IPS-18c (cell line): Measurements from ENCODE around the gene KIAA1614.

Experiments used
- H3K4me3 ChIP-seq: 2 replicates; pipeline ENCODE4 v1.7.0; 2013; ENCODE audit warnings: low read depth, mild to moderate bottlenecking, low read length, moderate library complexity; ENCODE audit not compliant: insufficient read depth
- H3K9me3 ChIP-seq: one replicate; pipeline ENCODE4 v1.6.1; 2013; ENCODE audit warnings: mild to moderate bottlenecking, low read length, moderate library complexity; ENCODE audit not compliant: control insufficient read depth, insufficient read depth

Gene KIAA1614

DNA sequence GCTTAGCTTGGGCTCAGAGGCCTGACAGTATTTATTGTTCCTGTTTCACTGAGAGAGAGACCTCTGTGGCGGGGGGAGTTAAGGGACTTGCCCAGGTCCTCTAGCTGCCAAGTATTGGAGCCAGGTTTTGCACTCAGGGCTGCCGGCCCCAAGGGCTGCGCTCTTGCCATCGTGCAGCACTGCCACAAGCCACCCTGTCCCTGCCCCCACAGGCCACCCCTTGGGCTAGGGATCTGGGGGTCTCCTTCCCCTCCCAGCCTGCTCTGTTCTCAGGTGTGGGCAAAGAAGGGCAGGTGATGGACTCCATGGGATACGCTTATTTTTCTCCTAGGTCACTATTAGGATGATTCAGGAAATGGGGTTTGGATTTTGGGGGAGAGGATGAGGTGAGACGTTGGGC lies 8.7 kb downstream of the KIAA1614 start:
- Histone ChIP-seq H3K9me3 (no peaks in the 10 kb centered on the region), H3K4me3 (no peak overlapping the region)

DNA sequence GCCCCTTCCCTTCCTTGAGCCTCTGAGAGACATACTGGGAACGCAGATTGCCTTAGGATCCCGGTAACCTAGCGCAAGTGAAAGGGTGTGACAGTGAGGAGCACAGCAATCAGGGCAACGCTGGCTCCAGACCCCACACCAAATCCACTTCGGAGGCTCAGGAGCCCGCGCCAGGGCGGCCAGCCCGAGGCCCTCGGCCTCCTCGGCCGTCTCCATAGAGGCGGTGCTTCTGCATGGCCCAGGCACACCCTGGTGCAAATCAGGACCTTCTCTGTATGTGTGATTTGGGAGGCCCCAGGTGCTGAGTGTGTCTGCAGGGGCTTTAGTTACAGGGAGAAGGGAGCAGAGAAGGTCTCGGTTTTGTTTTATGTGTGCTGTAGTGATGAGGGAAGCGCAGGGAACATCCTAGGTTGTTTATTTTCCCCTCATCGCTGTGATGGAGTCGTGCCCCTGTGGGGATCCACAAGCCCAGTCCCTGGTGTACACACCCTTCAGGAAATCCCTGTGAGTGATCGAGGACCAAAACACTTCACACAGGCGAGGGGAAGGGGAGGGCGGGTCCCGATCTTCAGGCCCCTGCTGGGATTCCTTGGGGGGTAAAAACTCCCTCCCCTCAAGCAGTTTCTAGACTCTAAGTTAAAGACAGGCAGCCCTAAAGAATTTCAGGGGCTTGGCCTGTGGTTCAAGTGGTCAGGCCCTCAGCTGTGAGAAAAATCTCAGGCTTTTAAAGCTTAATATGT lies 9.4 kb downstream of the KIAA1614 start:
- no peak overlapping the region for H3K4me3 ChIP-seq
- no peaks in the 10 kb centered on the region for H3K9me3 ChIP-seq

DNA sequence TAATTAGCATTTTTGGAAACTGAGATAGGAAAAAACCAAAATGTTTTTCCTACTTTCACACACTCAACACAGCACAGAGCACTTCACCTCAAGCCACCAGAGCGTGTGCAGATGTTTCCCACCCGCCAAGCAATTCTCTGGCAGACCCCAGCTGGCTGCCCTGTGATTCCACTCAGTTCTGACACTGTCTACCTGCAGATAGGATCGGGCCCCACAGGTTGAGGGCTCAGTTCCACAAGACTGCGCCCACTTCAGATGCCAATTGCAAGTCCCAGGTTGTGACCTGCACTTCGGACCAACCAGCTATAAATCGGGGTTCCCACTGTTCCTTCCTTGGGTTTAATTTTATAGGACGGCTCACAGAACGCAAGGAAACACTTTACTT lies 9.9 kb downstream of the KIAA1614 start:
- H3K4me3 ChIP-seq: no peak overlapping the region

DNA sequence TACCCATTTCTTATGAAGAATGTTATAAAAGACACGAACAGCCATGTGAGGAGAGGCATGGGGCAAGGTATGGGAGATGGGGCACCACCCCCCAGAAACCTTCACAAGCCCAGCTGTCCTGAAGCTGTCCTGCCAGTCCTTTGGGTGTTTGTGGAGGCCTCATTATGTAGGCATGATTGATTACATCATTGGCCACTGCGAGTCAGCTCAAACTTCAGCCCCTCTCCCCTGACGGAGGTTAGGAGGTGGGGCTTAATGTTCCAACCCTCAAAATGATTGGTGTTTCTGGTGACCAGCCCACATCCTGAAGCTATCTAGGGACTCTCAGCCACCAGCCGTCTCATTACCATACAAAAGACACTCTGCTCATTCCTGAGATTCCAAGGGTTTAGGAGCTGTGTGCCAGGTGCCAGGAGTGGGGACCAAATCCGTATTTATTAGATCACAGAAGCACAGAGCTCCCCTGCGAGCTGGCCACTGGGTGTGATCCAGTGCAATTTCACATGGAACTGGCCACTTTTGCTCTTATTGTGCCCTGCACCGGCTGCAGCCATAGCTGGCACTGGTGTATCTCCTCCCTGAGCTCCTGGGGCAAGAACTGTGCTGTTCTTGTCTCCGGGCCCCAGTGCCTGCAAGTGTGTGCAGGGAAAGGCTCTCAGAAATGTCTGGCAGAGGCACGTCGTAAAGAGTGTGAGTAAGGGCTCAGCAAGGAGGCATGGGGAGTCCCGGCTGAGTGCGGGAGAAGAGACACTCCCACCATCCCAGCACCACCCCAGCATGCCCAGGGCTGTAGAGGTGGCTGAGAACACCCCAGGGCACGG lies 10.5 kb downstream of the KIAA1614 start:
- H3K4me3 ChIP-seq: peak overlapping the region; percentile 32
- no peaks in the 10 kb centered on the region for H3K9me3 ChIP-seq

More for the DNA sequence above, 9.9 kb downstream of the KIAA1614 start:
- H3K9me3 ChIP-seq: no peaks in the 10 kb centered on the region

DNA sequence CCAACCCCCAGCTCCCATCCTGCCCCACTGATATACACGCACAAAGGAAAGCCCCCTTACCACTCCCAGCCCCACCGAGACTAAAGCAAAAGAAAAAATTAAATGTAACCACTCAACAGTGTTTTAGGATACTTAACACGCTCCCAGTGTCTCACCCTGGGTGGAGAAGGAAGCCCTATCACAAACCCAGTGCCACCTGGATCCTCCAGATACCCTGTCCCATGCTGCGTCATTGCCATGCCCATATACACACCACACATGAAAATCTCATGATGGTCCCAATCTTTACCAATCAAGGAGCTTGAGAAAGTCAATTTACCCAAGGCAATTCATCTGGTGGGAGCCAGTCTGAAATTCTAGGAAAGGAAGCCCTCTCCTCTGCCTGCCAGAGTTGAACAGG lies 11.2 kb downstream of the KIAA1614 start:
- H3K4me3 ChIP-seq: 0 out of 2 replicates have a peak overlapping the region, but pooled peaks have one; percentile 32

DNA sequence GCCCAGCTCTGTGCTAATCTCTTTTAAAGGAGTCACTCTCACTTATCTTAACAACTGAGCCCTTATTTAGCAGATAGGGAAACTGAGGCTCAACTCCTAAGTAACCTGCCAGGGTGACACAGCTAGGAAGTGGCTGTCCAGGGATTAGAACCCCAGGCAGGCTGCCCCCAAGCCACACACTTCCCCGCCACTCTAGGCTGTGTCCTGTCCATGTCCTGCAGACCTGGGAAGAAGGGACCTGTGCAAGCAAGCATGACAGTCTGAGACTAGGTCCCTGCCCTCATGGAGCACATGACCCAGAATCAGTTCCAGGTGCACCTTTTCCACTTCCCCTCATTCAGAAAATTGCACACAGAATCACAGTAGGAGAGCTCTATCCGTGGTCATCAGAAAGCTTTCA lies 12.2 kb downstream of the KIAA1614 start:
- Histone ChIP-seq H3K9me3 (no peaks in the 10 kb centered on the region), H3K4me3 (no peak overlapping the region)

More for the DNA sequence above, 11.2 kb downstream of the KIAA1614 start:
- no peaks in the 10 kb centered on the region for H3K9me3 ChIP-seq

DNA sequence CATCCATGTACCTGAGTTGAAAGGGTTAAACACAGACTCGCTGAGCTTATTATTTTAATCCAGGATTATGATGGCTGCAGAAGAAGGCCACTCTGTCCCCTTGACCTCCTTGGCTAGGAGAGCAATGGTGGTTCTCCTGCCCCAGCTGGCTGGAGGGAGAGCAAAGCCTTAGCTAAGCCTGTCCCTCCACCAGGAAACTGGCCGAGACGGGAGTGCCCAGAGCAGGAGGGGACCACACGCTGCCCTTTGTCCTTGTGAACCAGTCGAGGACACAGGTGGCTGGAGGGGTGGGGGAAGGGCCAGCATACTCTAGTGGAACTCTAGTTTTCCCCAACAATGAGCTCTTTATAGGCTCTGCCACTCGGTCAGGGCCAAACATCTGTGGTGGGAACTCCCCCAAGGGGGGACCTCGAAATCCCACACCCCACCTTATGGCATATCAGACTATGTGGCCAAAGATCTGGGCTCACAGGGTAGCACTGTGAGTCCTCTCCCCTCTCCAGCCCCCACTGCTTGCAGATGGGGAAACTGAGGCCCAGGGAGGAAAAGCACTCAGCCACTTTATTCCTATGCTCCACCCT lies 12.9 kb downstream of the KIAA1614 start:
- H3K9me3 ChIP-seq: no peaks in the 10 kb centered on the region
- no peak overlapping the region for H3K4me3 ChIP-seq

DNA sequence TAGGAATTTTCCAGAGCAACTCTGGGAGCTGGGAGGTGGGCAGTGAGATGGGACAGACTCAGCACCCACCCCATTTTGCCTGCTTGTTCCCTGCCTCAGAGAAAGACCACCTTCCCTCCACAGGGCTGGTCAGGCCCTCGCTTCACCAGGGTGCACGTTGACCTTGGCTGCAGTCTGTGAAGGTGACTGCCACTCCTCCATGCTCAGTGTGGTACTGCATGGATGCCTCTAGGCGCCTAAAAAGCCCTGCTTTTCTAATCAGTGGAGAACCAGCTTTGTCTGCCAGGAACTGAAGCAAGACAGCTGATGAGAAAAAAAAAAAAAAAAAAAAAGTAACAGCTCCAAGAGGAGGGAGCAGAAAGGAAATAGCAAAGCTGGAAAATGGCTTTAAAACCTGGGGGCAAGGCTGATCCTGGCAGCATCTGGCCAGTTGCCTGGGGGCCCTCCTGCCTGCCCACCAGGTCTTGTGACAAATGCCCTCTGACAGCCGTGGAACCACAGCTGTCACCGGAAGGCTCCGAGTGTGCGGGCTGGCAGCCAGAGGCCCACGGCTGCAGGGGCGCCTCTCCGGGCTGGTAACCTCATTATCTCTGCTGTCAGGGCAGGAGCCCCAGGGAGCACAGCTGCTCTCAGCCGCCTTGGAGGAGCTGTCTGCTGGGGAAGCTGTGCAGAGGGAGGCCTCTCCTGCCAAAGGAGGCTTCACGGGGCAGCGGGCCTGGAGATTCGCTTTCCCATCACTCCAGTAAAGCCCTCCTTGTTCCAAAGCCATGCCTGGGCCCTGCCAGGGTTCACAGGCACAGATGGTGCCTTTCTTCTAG lies 13.7 kb downstream of the KIAA1614 start:
- Histone ChIP-seq H3K4me3 (no peak overlapping the region), H3K9me3 (no peaks in the 10 kb centered on the region)

DNA sequence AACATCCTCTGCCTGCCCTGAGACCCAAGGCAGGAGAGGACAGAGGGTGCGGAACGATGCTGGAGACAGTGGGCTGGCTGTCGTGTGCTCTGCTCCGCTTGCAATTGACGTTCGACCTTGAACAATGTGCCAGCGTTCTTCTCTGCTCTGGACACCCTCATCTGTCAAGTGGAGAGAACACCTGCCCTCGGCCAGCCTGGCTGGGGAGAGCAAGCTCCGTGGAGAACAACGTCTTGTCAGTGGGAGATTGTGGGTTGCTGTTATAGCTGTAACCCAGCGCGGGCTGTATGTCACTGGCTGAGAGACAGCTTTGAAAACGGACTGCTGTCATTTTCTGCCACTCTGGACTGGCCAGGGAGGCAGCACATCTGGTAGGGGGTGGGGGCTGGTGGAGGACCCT lies 14.7 kb downstream of the KIAA1614 start:
- H3K4me3 ChIP-seq: no peak overlapping the region
- no peaks in the 10 kb centered on the region for H3K9me3 ChIP-seq

DNA sequence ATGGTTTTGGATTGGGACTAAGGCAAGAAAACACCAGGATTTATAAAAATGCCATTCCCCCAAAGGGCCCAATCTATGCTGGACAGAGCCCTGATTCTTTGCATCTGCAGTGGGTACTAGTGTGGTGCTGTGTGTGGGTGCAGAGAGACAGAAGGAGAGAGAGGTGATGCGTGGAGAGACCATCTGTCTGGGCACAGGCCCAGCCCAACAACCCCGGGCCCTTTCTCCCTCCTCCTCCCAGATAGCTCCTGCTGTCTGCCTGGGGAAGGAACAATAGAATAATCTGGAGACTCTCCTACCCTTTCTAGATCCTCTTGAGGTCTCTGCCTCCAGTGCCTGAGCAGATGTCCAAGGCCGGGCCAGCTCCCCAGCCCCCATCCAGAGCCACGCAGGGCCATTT lies 15.1 kb downstream of the KIAA1614 start:
- no peak overlapping the region for H3K4me3 ChIP-seq
- H3K9me3 ChIP-seq: no peaks in the 10 kb centered on the region

DNA sequence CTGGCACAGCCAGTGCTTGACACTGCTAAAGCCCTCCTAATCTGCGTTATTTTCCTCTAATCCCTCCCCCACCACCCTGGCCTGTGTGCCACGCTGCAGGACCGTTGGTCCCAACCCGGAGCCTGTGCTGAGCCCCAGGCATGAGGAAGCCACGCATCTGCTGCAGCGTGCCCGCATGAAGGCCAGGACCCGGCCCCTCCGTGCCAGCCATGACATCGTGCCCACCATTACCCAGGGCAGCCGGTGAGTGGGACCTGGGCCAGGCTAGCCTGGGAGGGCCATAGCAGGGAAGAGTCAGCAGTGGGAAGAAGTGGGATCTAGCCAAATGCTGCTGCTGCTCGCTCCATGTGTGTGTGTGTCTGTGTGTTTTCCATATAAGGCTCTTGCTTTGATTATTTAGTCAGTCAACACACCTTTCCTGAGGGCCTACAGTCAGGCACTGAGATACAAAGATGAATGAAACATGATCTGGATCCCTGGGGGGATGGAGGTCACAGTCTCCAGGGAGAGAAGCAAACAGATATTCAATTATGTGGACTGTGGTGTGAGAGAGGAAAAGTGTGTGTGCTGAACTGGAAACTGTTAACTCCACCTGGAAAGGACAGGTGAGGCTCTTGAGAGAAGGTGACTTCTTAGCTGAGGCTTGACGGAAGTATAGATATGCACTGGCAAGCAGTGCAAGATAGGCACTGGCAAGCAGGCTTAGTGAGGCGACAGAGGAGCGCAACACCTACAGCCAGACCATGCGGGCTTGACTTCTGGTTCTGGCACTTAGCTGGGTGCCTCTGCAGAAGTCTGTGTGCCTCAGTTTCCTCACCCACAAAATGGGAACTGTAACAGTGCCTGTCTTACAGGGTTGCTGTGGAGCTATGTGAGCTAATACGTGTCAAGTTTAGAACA lies 15.9 kb downstream of the KIAA1614 start:
- no peaks in the 10 kb centered on the region for H3K9me3 ChIP-seq
- H3K4me3 ChIP-seq: no peak overlapping the region

DNA sequence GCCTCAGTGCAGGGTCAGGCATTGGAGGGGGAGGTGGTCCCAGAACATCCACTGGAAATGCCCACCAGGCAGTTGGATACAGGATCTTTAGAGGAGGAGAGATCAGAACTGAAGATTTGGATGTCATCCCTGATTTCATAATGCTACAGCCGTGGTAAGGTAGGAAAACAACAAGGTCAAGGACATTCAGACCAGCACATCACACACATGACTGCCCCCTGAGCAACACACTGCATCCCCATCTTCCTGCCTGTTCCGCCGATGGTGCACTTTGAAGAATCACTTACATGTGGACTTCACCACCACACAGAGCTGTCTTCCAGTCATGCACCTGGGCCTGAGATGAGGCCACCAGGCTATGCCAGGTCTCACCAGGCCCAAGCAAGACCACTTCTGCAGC lies 16.7 kb downstream of the KIAA1614 start:
- H3K9me3 ChIP-seq: no peaks in the 10 kb centered on the region
- no peak overlapping the region for H3K4me3 ChIP-seq

DNA sequence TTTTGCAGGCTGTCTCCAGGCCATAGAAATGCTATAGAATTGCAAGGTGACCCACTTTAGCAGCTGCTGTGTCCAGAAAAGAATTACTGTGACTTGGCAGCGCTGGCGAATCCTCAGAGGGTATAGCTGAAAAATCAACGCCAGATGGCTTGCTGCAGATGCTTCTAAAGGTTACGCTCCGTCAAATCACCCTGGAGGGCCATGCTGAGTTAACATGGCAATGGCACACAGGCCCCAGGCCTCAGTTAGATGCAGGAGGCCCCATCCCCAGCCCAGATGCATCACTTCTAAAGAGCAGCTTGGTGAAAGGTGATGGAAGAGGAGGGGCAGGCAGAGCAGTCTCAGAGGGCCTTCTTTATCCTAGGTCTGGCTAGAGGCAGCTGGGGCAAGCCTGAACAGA lies 18.0 kb downstream of the KIAA1614 start:
- H3K4me3 ChIP-seq: no peak overlapping the region
- no peaks in the 10 kb centered on the region for H3K9me3 ChIP-seq

DNA sequence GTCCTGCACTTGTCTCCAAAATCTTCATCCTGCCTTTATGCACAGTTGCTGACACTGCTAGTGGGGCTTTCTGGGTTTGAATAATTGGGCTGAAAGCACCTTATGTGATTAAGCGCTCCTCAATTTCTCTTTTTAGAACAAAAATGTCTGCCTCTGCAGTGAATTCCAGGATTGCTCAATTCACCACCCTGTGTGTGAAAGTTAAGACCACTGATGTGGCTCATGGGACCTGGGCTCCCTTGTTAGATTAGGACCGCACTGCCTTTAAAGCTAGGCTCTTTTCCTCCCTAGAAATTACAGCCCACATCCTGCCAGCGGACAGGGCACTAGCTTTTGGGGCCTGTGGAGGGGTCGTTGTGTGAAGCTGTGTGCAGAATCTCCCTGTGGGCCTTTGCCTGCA lies 18.8 kb downstream of the KIAA1614 start:
- H3K9me3 ChIP-seq: no peaks in the 10 kb centered on the region
- H3K4me3 ChIP-seq: no peak overlapping the region

DNA sequence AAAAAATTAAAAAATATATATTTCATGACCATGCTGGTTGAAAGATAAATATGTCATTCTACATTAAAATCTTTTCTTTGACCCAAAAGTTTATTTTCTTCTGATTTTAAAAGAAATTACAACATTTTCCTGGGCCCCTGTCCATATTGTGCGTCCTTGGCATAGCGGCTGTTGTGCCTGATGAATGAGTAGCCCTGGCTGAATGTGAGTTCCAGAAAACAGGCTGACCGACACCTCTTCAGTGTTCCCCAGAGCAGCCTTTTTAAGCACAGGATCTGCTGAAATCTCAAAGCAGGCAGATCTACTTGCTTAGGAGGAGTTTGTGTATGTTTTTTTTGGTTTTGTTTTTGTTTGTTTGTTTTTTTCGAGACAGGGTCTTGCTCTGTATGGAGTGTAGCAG lies 19.7 kb downstream of the KIAA1614 start:
- Histone ChIP-seq H3K4me3 (no peak overlapping the region), H3K9me3 (no peaks in the 10 kb centered on the region)

DNA sequence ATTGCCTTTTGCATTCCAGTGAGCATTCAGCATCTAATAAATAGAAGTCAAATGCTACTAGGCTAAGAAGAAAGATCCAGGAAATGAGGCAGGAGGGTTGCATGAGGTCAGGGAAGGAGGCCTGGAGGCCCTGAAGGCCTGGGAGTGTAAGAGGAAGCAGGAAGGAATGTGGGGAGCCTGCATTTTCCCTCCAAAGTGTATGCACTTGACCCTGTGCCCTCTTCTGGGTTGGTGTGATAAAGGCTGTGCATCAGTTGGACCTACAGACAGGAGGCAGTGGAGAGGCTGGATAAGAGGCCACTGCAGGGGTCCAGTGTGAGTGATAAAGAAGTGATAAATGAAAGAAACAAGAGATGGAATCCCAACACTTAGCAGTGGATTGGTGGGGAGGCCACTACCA lies 20.4 kb downstream of the KIAA1614 start:
- H3K4me3 ChIP-seq: no peak overlapping the region
- H3K9me3 ChIP-seq: no peaks in the 10 kb centered on the region
